ENCODE measurements around the gene GFRAL. TPM values are rescaled to one million over a fixed set of nuclear protein-coding genes. Genes with fewer than 3 reads are reported as not detected.

GFRAL gene
- total RNA-seq, 1 experiment from 2014 or later = not detected

GRCh38 chr6:55405474-55406235 is 78.4 kb downstream of the GFRAL start:
- no peak overlapping the region for H2AFZ ChIP-seq (ENCODE audit: low read length)
- H2BK12ac ChIP-seq (ENCODE audit: insufficient read length, low read depth, low read length) = no peak overlapping the region
- H3K79me1 ChIP-seq (ENCODE audit: insufficient read depth, low read depth, low read length, poor library complexity, severe bottlenecking) = no peaks in the 10 kb centered on the region
- no peaks in the 10 kb centered on the region for H3K9me3 ChIP-seq (ENCODE audit: control insufficient read depth, low read depth, low read length)
- H3K36me3 Mint-ChIP-seq (ENCODE audit: insufficient read depth in 1 of 3, low read depth in 3 of 3) = no peaks in the 10 kb centered on the region; a peak in 1 of 7 replicates
- no peak overlapping the region for H3T11ph ChIP-seq (ENCODE audit: low read length)
- no peaks in the 10 kb centered on the region; the same call in 1 of the 2 replicates for H3K27me3 ChIP-seq (ENCODE audit: insufficient read depth, low read length)
- H3K27ac ChIP-seq (ENCODE audit: insufficient read length, low read depth, low read length) = no peak overlapping the region
- H4K5ac ChIP-seq (ENCODE audit: insufficient read length, low read depth, low read length) = no peak overlapping the region
- WGBS (ENCODE audit: extremely low coverage, insufficient read length, low lambda C conversion rate) = no CpG with 5 or more reads among the region's 7 CpGs
- H4K8ac ChIP-seq (replicated peaks; ENCODE audit: insufficient read length, low read depth, low read length) = no peak overlapping the region
- H3K14ac ChIP-seq (ENCODE audit: insufficient read depth, low read length) = no peak overlapping the region
- H3K56ac ChIP-seq (ENCODE audit: insufficient read length, low read depth, low read length) = no peak overlapping the region
- no peak overlapping the region for H2AK5ac ChIP-seq (ENCODE audit: insufficient read length, low read length)
- H3K4me2 ChIP-seq (ENCODE audit: insufficient read depth, insufficient read length, low read length) = no peak overlapping the region
- H2BK5ac ChIP-seq (ENCODE audit: insufficient read length, low read length) = no peak overlapping the region
- no peak for TF ChIP-seq CTCF (conservative IDR thresholded peaks at IDR 0.05)
- no peak overlapping the region for H2BK15ac ChIP-seq (ENCODE audit: low read depth, low read length)
- no peak overlapping the region for H3K4me3 Mint-ChIP-seq
- H3K4me1 Mint-ChIP-seq = no peaks in the 10 kb centered on the region
- H2BK20ac ChIP-seq (ENCODE audit: low read depth, low read length, poor library complexity, severe bottlenecking) = no peak overlapping the region
- H3K23me2 ChIP-seq (ENCODE audit: insufficient read length, low read depth, low read length, poor library complexity, severe bottlenecking) = no peaks in the 10 kb centered on the region
- no peak overlapping the region for H3K23ac ChIP-seq (ENCODE audit: insufficient read length, low read depth, low read length)
- no peak overlapping the region for H3K9ac ChIP-seq (ENCODE audit: extremely low read depth, insufficient read length, low read length)
- H4K91ac ChIP-seq (ENCODE audit: insufficient read length, low read depth, low read length) = no peak overlapping the region
- H3K18ac ChIP-seq (ENCODE audit: insufficient read length, low read depth, low read length) = no peak overlapping the region
- no peak overlapping the region for H3K4ac ChIP-seq (ENCODE audit: low read depth, low read length)
- H2BK120ac ChIP-seq (ENCODE audit: low read depth, low read length, poor library complexity, severe bottlenecking) = no peak overlapping the region
- DNase-seq = no peak
- H3K9me3 Mint-ChIP-seq = no peaks in the 10 kb centered on the region; a peak in 3 of 5 replicates
- 0 out of 2 replicates have a peak, but pooled peaks cover 2% of the 10 kb centered on the region for H3K4me1 ChIP-seq (ENCODE audit: insufficient read depth, low read length)
- no peaks in the 10 kb centered on the region for H4K20me1 ChIP-seq (ENCODE audit: control insufficient read depth, insufficient read depth, insufficient read length)
- H3K27me3 Mint-ChIP-seq (ENCODE audit: low read depth) = no peaks in the 10 kb centered on the region
- no peaks in the 10 kb centered on the region for H3K79me2 ChIP-seq (ENCODE audit: insufficient read depth, low read length)
- no peak overlapping the region for H3K27ac Mint-ChIP-seq

Data from H9 (cell line).